HepG2 (cell line): Measurements from ENCODE around the gene MASP2. TPM values are rescaled to one million over a fixed set of nuclear protein-coding genes. Genes with fewer than 3 reads are reported as not detected.

Experiments
- FOXA1 ChIP-seq, 2 experiments: fragments of 450-650 bp in 1 of 2; sonication (generic) in 1 of 2; formaldehyde crosslinking in 1 of 2; IDR thresholded peaks; 2 replicates each; pipeline versions ENCODE4 v1.4.0 to v1.6.1; 2016 to 2020; ENCODE audit warnings: missing genetic modification reagents in 1 of 2
- GTF3A ChIP-seq: sonication (generic); formaldehyde crosslinking; conservative IDR thresholded peaks from 2 replicates; pipeline ENCODE4 v1.4.0; 2020; ENCODE audit warnings: mild to moderate bottlenecking, missing genetic modification reagents
- HHEX ChIP-seq: IDR thresholded peaks from 2 replicates; pipeline ENCODE4 v1.6.1; 2016; ENCODE audit warnings: control low read depth
- HNRNPLL ChIP-seq: fragments of 200-400 bp; formaldehyde crosslinking; IDR thresholded peaks from 2 replicates; pipeline ENCODE4 v1.6.1; 2017; ENCODE audit warnings: mild to moderate bottlenecking, low read depth, low read length; ENCODE audit not compliant: poor library complexity, severe bottlenecking
- IRF2 ChIP-seq: IDR thresholded peaks from 2 replicates; pipeline ENCODE4 v1.6.1; 2018; ENCODE audit warnings: missing genetic modification reagents, missing compliant biosample characterization
- MTA1 ChIP-seq: sonication (generic); formaldehyde crosslinking; IDR thresholded peaks from 2 replicates; pipeline ENCODE4 v1.4.0; 2020; ENCODE audit warnings: missing genetic modification reagents, mild to moderate bottlenecking, borderline replicate concordance
- NR2C2 ChIP-seq: sonication (generic); formaldehyde crosslinking; IDR thresholded peaks from 2 replicates; pipeline ENCODE4 v1.4.0; 2020; ENCODE audit warnings: missing genetic modification reagents, mild to moderate bottlenecking, moderate library complexity, borderline replicate concordance
- PHF8 ChIP-seq: sonication (generic); formaldehyde crosslinking; IDR thresholded peaks from 2 replicates; pipeline ENCODE4 v1.5.0; 2020; ENCODE audit warnings: missing genetic modification reagents
- POLR2AphosphoS5 ChIP-seq: IDR thresholded peaks from 2 replicates; pipeline ENCODE4 v1.6.1; 2012; ENCODE audit warnings: low read depth, low read length
- RBM39 ChIP-seq: fragments of 200-400 bp; formaldehyde crosslinking; IDR thresholded peaks from one replicate; pipeline ENCODE4 v1.6.1; 2018; ENCODE audit warnings: antibody characterized with exemption, mild to moderate bottlenecking, low read depth, low read length; ENCODE audit not compliant: poor library complexity, severe bottlenecking
- SIX4 ChIP-seq: sonication (generic); formaldehyde crosslinking; IDR thresholded peaks from 2 replicates; pipeline ENCODE4 v1.4.0; 2020; ENCODE audit warnings: missing genetic modification reagents
- ZNF232 ChIP-seq: sonication (generic); formaldehyde crosslinking; IDR thresholded peaks from 2 replicates; pipeline ENCODE4 v1.4.0; 2020; ENCODE audit warnings: missing genetic modification reagents, borderline replicate concordance
- ZNF556 ChIP-seq: sonication (generic); formaldehyde crosslinking; IDR thresholded peaks from 2 replicates; pipeline ENCODE4 v1.4.0; 2020; ENCODE audit warnings: mild to moderate bottlenecking, missing genetic modification reagents, borderline replicate concordance
- ZNF563 ChIP-seq: sonication (generic); formaldehyde crosslinking; IDR thresholded peaks from 2 replicates; pipeline ENCODE4 v1.8.0; 2022; ENCODE audit warnings: mild to moderate bottlenecking, moderate library complexity, missing genetic modification reagents
- polyA plus RNA-seq, 8 experiments: library from polyadenylated mRNA; depleted of rRNA in 3 of 8; stranded (reverse) in 7 of 8; unstranded in 1 of 8; fragments of >200 nt; fragmentation: Illumina TruSeq in 4 of 8; extraction: Trizol in 4 of 8; gene quantifications; 2 replicates each; pipeline versions ENCODE4 v1.2.1 to v1.2.3, GENCODE V29; 2011 to 2016; ENCODE audit warnings: low read depth in 4 of 8, missing spikeins in 1 of 8, mixed read lengths in 1 of 8; ENCODE audit not compliant: insufficient read depth in 1 of 8
- total RNA-seq, 5 experiments: library from RNA; depleted of rRNA; stranded (reverse); fragments of >200 nt; fragmentation: Illumina TruSeq; extraction: Trizol; gene quantifications; 2 replicates each; pipeline ENCODE4 v1.2.3, GENCODE V29; 2016; ENCODE audit warnings: low read depth in 1 of 5
- TF ChIP-seq, protein P1 (sequence below): sonication (generic); formaldehyde crosslinking; IDR thresholded peaks from 2 replicates; pipeline ENCODE4 v1.4.0; 2020; ENCODE audit warnings: missing genetic modification reagents
- TF ChIP-seq, protein P2 (sequence below): sonication (generic); formaldehyde crosslinking; IDR thresholded peaks from 2 replicates; pipeline ENCODE4 v1.5.1; 2020; ENCODE audit warnings: mild to moderate bottlenecking, missing genetic modification reagents, moderate library complexity
- TF ChIP-seq, protein P3 (sequence below): sonication (generic); formaldehyde crosslinking; IDR thresholded peaks from 2 replicates; pipeline ENCODE4 v1.4.0; 2020; ENCODE audit warnings: mild to moderate bottlenecking, missing genetic modification reagents
- TF ChIP-seq, protein P4 (sequence below): sonication (generic); formaldehyde crosslinking; IDR thresholded peaks from 2 replicates; pipeline ENCODE4 v1.5.1; 2020; ENCODE audit warnings: mild to moderate bottlenecking, missing genetic modification reagents

The MASP2 gene
- total and polyA plus RNA-seq, 2 of the 13 experiments (the other 11 are each of a cell fraction or from before 2014, with no cell fraction given): 7.1 to 11.8 TPM

DNA sequence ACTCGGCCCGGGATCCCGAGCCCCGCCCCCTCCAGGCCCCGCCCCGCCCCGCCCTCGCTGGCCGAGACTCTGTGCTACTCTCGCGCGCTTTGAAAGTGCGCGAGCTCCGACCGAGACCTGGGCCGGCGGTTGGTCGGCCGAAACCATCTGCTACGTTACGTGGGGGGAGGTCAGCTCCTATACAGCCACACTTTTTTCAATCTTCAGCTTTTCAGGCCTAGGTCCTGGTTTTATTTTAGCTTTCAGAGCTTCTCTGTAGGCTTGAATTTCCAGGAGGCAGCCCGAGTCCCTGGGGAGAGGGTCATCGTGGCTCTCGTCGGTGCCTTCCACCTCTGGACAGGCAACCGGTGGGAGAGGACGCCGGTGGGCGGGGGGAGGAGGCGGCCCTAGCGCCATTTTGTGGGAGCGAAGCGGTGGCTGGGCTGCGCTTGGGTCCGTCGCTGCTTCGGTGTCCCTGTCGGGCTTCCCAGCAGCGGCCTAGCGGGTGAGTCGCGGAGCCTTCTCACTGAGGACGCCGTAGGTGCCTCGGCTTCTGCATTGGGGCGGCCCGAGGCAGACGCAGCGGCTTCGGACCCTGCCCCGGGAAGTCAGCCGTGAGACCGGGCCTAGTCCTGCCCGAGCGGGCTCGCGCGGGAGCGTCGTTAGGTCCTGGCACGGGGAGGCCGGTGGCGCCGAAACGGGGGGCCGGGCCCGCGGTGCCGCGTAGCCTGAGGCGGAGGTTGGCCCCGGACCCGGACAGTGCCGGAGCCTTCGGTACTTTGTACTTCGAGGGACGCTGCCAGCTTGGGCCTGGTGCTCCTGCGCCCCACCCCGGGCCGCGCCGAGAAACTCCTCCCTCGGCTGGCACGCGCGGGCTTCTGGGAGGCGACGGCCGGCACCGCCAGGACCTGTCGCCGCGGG, 34.5 kb downstream of the MASP2 start, which contains the start of gene TARDBP (continued):
- TF ChIP-seq ZNF563 (CRISPR knock-in tag): peak; percentile 91; the same call in 1 of the 2 replicates
- TF ChIP-seq POLR2AphosphoS5: peak; percentile 90
- 0 out of 2 replicates have a peak, but pooled peaks have one; percentile 27 for TF ChIP-seq SIX4 (CRISPR knock-in tag)
- TF ChIP-seq, protein P1, sequence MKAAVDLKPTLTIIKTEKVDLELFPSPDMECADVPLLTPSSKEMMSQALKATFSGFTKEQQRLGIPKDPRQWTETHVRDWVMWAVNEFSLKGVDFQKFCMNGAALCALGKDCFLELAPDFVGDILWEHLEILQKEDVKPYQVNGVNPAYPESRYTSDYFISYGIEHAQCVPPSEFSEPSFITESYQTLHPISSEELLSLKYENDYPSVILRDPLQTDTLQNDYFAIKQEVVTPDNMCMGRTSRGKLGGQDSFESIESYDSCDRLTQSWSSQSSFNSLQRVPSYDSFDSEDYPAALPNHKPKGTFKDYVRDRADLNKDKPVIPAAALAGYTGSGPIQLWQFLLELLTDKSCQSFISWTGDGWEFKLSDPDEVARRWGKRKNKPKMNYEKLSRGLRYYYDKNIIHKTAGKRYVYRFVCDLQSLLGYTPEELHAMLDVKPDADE: 0 out of 2 replicates have a peak, but pooled peaks have one; percentile 61
- TF ChIP-seq NR2C2: peak; percentile 61; the same call in 1 of the 2 replicates
- no peak for TF ChIP-seq FOXA1 (IDR thresholded peaks at IDR 0.05)
- TF ChIP-seq FOXA1 (CRISPR knock-in tag; IDR thresholded peaks at IDR 0.05): no peak
- peak; percentile 96 for TF ChIP-seq RBM39
- TF ChIP-seq, protein P2, sequence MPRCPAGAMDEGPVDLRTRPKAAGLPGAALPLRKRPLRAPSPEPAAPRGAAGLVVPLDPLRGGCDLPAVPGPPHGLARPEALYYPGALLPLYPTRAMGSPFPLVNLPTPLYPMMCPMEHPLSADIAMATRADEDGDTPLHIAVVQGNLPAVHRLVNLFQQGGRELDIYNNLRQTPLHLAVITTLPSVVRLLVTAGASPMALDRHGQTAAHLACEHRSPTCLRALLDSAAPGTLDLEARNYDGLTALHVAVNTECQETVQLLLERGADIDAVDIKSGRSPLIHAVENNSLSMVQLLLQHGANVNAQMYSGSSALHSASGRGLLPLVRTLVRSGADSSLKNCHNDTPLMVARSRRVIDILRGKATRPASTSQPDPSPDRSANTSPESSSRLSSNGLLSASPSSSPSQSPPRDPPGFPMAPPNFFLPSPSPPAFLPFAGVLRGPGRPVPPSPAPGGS (CRISPR knock-in tag): peak; percentile 41; the same call in 1 of the 2 replicates
- peak; percentile 92 for TF ChIP-seq ZNF232 (CRISPR knock-in tag)
- no peak; the same call in 1 of the 2 replicates for TF ChIP-seq MTA1 (CRISPR knock-in tag)
- 0 out of 2 replicates have a peak, but pooled peaks have one; percentile 7 for TF ChIP-seq HHEX
- TF ChIP-seq, protein P3, sequence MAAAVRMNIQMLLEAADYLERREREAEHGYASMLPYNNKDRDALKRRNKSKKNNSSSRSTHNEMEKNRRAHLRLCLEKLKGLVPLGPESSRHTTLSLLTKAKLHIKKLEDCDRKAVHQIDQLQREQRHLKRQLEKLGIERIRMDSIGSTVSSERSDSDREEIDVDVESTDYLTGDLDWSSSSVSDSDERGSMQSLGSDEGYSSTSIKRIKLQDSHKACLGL (CRISPR knock-in tag): peak; percentile 96
- peak; percentile 39 for TF ChIP-seq HNRNPLL
- TF ChIP-seq ZNF556 (CRISPR knock-in tag): peak; percentile 72; the same call in 1 of the 2 replicates
- TF ChIP-seq GTF3A (CRISPR knock-in tag): no peak
- TF ChIP-seq, protein P4, sequence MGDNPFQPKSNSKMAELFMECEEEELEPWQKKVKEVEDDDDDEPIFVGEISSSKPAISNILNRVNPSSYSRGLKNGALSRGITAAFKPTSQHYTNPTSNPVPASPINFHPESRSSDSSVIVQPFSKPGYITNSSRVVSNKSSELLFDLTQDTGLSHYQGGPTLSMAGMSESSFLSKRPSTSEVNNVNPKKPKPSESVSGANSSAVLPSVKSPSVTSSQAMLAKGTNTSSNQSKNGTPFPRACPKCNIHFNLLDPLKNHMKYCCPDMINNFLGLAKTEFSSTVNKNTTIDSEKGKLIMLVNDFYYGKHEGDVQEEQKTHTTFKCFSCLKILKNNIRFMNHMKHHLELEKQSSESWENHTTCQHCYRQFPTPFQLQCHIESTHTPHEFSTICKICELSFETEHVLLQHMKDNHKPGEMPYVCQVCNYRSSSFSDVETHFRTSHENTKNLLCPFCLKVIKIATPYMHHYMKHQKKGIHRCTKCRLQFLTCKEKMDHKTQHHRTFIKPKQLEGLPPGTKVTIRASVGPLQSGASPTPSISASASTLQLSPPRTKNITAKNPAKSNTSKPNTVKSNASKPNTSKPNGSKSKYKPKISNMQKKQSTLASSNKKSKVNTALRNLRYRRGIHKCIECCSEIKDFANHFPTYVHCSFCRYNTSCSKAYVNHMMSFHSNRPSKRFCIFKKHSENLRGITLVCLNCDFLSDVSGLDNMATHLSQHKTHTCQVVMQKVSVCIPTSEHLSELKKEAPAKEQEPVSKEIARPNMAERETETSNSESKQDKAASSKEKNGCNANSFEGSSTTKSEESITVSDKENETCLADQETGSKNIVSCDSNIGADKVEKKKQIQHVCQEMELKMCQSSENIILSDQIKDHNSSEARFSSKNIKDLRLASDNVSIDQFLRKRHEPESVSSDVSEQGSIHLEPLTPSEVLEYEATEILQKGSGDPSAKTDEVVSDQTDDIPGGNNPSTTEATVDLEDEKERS (CRISPR knock-in tag): no peak
- peak; percentile 15 for TF ChIP-seq IRF2 (CRISPR knock-in tag)
- peak; percentile 99 for TF ChIP-seq PHF8
